C4-2B (cell line): ENCODE data around the gene TPRN.

Source experiments
- CTCF ChIP-seq: fragments of 450-650 bp; conservative IDR thresholded peaks from 2 replicates; pipeline ENCODE4 v1.5.1; 2017; ENCODE audit warnings: mild to moderate bottlenecking
- ZFX ChIP-seq: fragments of 450-650 bp; IDR thresholded peaks from 2 replicates; pipeline ENCODE4 v1.6.1; 2017

GRCh38 chr9:137226338-137227053, 26.0 kb upstream of the TPRN start:
- no peak for TF ChIP-seq CTCF
- TF ChIP-seq ZFX, result peak; percentile 19; the same call in 1 of the 2 replicates
